Measurements from ENCODE around the gene APLNR.
A peak's percentile ranks its signal among the peaks of the same experiment; 100 is the strongest.
"Not testable (repeated sequence)": the region's sequence is repeated elsewhere in the genome, so short reads cannot be mapped to it uniquely, and the experiment has no call there.

The APLNR gene

GRCh38 chr11:57237204-57237681 is at the start of gene APLNR:
APLNR (minus strand) TSS chr11:57237250; CDS start chr11:57237004, 246 bp downstream.
- DNase-seq, result no peak

GRCh38 chr11:57283231-57283990 is 46.4 kb upstream of the APLNR start:
- DNase-seq, result no peak

DNA sequence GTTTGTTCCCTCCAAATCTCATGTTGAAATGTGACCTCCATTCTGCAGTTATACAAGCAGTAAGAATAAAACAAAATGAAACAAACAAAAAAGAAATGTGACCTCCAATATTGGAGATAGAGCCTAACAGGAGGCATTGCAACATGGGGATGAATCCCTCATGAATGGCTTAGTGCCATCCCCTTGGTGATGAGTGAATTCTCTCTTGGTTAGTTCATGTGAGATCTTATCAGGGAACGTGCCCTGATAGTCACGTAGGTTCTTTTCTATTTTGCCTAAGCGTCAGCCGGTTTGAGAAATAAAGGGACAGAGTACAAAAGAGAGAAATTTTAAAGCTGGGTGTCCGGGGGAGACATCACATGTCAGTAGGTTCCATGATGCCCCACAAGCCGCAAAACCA is 44.5 kb upstream of the APLNR start:
- DNase-seq, result not testable (repeated sequence)

GRCh38 chr11:57279116-57279515 is 42.1 kb upstream of the APLNR start:
- DNase-seq, result no peak

DNA sequence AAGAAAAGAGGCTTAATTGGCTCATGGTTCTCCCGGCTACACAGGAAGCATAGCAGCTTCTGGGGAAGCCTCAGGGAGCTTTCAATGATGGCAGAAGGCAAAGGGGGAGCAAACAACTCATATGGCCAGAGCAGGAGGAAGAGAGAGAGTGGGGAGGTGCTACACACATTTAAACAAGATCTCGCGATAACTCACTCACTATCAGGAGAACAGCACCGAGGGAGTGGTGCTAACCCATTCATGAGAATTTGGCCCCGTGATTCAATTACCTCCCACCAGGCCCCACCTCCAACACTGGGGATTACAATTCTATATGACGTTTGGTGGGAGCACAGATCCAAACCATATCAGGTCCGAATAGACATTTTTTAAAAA is 41.7 kb upstream of the APLNR start:
- no peak for DNase-seq

- peak; percentile 34 for DNase-seq
These were observed 41.0 kb upstream of the APLNR start for GRCh38 chr11:57277845-57278720.

- DNase-seq, result no peak
These were observed 40.1 kb upstream of the APLNR start for GRCh38 chr11:57276971-57277675.

DNA sequence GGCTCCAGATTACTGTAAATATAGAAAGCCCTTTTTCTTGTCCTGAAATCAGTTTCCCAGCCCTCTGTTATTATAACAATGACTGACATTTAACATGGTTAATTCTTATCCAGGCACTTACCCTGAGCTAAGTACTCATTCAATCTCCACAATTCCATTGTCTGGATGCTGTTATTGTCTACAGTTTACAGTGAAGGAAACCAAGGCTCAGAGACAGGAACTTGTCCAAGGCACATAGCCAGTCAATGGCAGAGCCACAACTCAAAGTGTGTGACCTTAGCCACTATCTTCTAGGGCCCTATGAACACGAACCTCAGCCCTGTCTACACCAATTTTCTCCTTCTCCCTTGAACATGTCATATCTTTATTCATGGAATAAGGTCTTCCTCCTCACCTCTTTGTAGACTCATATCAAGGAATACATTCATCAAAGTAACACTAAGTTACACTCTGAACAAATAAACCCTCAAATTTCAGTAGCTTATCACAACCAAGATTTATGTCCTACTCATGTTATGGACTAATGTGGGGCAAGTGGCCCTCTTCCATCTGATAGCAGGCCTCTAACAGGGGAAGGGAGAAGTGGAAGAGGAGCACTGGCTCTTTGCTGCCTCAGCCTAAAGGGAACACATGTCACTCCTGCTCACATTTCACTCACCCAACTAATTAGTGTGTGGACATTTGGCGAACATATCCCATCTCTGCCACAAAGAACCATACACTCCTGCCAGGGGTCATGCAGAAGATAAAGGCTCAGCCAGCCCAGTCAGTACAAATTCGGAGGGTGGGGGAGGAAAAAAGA is 39.3 kb upstream of the APLNR start:
- no peak for DNase-seq

DNA sequence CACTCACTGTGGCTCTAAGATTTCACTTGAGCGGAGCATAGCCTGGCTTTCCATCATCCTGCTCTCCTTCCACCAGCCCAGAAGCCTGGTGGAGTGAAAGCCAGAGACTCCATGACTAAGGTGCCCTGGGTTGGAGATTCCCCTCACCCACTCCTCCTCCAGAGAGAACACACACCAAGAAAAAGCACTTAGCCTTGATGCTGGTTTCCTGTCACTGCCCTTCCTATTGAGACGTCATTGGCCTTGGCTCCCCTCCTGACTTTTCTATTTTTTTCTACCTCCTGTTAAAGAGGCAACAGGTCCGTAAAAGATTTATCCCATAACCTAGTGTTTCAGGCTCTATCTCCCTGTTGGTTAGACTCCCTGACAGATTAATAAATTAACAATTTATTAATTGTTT is 38.5 kb upstream of the APLNR start:
- no peak for DNase-seq

- no peak for DNase-seq
These were observed 38.0 kb upstream of the APLNR start for GRCh38 chr11:57274904-57275498.

- no peak for DNase-seq
These were observed 36.5 kb upstream of the APLNR start for GRCh38 chr11:57273448-57274058.

- DNase-seq, result peak; percentile 72
These were observed 32.5 kb upstream of the APLNR start for GRCh38 chr11:57269571-57270021.

GRCh38 chr11:57266157-57266556 is 29.1 kb upstream of the APLNR start:
- DNase-seq, result no peak

DNA sequence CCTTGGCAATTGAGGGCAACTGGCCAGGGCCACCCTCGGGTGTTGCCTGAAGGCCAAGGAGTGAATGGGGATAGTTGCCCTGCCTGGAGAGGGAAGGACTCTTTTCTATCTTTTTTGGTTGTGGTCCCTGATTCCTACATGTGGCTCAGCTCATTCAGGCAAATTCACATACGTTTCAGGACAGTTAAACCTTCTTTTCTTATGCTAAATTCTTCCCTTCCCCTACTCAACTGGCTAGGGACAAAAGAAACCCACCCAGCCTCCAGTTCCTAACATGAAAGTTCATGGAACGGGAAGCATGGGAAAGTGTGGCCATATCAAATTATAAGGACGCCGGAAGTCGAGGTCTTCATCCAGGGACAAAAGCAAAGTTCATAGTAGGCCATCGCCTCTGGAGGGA is 26.3 kb upstream of the APLNR start:
- no peak for DNase-seq

DNA sequence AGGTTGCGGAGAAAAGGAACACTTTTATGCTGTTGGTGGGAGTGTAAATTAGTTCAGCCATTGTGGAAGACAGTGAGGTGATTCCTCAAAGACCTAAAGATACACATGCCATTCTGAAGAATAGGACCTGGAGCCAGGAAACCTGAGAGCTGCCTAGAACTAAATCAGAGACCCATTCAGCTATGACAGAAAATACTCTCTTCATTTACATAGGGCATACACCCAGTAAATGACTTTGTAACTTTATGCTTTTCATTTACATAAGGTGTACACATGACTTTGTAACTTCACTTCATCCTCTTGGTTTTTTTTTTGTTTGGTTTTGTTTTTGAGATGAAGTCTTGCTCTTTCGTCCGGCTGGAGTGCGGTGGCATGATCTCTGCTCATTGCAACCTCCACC is 25.1 kb upstream of the APLNR start:
- DNase-seq, result no peak

DNA sequence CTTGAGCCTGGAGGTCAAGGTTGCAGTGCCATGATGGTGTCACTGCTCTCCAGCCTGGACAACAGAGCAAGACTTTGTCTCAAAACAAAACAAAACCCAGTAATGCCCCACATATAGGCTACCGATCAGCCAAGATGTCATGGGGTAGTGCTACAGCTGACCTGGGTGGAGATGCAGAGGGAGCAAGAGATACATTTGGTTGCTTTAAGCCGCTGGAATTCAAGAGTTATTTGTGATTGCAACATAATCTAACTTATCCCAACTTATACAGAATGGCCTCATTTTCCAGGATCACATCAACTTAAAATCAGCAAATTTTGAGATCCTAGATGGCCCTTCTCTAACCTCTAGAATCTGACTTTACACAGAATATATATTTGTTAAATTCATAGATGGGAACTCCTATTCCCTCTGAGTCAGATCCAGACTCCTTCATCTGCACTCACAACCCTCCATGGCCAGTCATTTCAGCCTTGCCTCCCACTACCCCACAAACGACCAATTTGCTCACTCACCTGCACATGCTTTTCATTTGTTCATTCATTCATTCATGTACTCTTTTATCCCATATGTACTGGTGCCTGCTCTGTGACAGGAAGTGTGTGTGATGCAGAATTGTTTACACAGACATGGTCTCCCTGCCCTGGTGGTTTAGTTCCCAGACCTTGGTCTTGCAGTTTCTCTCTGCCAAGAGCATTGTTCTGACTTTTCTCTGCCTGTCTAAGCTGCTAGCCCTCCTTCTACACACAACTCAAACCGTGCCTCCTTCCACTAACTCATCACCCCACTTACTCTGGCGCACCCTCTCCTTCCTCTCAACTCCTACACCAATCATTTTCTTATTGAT is 24.1 kb upstream of the APLNR start:
- DNase-seq, result no peak

DNA sequence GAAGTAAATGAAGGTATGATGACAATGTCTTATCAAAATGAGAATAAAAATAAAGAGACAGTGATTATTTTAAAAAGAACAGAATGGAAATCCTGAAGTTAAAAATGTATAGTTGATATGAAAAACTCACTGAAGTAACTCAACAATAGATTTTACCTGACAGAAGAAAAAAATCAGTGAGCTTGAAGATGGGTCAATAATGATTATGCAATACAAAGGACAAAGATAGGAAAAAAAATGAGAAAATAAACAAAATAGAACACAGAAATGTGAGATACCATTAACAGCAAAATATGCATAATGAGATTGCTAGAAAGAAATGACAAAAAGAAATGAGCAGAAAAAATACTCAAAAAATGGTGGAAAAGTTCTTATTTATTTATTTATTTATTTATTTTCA is 19.1 kb upstream of the APLNR start:
- no peak for DNase-seq

- DNase-seq, result no peak
These were observed 18.6 kb upstream of the APLNR start for GRCh38 chr11:57255618-57256017.

DNA sequence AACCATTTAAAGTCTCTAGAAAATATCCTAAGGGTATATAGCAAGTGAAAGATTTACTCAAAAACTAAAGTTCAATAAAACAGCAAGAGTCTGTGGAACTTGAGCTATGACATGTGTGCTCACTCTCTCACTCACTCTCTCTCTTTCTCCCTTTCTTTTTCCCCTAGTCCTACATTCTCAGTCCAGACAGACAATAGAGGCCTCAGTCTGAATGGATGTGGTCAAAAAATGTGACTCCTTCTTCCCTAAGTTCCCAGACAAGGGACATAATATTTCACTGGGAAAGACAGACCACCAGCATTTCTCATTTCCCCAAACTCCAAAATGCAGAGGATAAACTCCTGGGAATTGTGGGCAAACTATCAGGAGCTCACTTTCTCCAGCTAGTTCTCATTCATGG is 17.6 kb upstream of the APLNR start:
- no peak for DNase-seq

DNA sequence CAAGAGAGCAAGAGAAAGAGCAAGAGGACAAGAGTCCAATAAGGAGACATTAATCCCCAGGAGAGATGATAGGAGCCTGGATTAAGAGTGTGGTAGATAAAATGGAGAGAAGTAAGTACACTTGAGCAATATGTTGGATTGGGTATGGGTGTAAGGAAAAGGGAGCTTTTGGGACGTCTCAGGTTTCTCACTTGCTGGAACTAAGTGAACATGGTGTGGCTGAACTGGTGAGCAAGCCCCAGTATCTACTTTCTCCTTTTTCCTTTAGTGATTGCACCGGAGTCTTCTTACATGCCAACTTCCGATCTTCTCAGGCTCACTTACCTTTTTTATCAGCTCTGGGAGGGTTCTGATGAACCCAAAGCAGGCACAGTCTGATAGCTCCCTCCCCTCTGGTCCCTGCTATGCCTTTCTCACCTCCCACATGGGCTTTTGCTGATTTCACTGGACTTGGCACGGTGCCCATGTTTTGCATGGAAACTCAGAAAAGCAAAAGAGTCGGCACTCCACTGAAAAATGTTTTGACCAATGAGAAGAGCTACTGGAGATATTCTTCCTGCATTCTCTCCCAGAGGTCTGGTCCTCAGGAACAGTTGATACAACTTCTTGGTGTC is 14.5 kb upstream of the APLNR start:
- DNase-seq, result no peak

All from NCI-H446 treated with DMSO at 0.1 percent for 48 hours (cell line).